Activated T-cell treated with anti-CD3 and anti-CD28 coated beads, Interleukin-2, amount 50 U/mL, for 48 hours (primary cell): Measurements from ENCODE around the gene RXFP3.

Experiments
- DNase-seq, 2 experiments: peaks; one replicate each; pipeline ENCODE4 v3.0.0-alpha.2; 2020

The RXFP3 gene

DNA sequence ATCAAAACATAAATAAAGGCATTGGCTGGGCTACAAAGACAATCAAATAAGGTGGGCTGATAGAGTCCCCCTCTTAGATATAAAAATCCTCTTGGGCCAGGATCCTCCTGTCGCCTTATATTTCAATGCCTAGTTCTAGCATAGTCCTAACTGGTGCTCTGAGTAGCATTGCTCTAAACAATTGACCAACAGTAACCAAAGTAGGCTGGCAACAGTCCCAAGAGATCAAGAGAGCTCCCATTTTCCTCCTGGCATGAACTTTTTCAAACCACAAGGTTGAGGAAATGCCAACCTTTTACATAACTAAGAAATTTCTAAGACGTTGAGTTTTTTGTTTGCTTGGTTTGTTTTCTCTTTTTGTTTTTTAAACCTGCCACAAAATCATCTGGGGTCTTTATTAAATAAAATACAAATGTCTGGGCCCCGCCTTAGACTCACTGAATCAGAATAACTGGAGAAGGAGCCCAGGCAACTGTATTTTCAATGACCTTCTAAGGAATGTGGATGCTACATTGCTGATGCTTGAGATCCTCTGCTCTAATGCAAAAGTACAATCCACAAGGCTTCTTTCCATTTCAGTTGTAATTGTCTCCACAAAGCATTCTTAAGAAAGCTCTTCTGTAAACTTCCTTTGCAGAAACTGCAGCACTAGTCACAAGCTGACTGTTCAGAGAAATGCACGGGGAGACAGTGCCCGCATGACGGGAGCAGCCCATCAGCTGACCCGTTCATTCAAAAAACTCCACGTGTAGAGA lies 45.4 kb downstream of the RXFP3 start:
- no peak for DNase-seq

DNA sequence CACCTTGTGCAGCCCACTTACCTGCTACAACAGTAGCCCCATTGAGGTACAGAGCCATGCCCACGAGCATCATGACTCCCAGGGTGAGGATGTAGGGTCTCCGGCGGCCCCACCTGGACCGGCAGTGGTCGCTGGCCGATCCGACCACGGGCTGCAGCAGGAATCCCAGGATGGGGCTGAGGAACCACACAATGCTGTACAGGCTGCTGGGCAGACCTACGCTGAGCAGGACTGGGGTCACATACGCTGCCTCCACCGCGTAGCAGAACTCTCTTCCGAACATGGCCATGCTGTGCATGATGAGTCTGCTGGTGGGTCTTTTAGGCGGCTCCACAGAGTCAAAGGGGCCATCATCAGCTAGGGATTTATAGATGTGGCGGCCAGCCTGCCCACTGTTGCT lies 48.0 kb downstream of the RXFP3 start:
- DNase-seq: no peak

DNA sequence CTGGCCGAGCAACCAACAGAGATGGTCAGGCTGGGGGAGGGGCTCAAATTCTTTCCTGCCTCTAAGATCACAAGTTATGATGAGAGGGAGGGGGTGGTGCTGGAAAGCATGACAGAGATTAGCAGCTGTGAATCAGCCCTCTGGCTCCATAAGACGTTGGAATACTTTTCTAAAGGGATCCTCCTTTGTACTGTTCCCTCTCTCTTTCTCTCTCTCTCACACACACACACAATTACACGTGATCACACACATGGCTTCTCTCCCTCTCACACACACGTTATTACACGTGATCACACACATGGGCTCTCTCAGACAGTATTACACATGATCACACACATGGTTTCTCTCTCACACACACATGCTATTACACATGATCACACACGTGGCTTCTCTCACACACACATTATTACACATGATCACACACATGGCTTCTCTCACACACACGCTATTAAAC lies 48.5 kb downstream of the RXFP3 start, which contains the start of gene SLC45A2:
SLC45A2 (minus strand) TSS at position 23 of the 454 bp plus-strand sequence. CDS start 110 bp downstream, outside the sequence.
- no peak for DNase-seq

DNA sequence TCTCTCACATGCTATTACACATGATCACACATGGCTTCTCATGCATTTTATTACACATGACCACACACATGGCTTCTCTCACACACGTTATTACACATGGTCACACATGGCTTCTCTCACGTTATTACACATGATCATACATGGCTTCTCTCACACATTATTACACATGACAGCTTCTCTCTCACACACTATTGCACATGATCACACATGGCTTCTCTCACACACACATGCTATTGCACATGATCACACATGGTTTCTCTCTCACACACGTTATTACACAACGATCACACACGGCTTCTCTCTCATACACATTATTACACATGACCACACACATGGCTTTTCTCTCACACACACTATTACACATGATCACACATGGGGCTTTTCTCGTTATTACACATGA lies 49.3 kb downstream of the RXFP3 start:
- no peak for DNase-seq
